HG03432 (cell line): ENCODE results near the gene PIMREG.

ENCODE experiments used
- ATAC-seq: cut with Tn5 transposase; IDR thresholded peaks from one replicate; pipeline ENCODE4 v1.9.1; 2021; ENCODE audit warnings: mild to moderate bottlenecking, moderate library complexity; ENCODE audit not compliant: unreplicated experiment

The PIMREG gene

DNA sequence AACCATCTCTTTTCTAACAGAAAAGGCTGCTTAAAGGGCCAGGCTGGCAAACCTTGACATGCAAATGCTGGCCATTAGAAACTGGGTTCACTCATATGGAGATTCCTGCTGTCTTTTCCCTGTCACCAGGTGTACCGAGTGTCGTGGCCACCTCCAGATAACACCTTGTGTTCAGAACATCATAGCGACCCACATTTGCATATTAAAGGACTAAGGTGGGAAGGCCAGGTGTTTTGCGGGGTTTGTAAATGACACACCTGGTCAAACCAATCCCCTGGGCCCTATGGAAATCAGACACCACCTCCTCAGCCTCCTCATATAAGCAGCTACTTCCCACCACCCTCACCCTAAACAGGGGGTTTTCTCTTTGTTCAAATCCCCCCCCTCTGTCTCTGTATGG, 6.8 kb upstream of the PIMREG start:
- ATAC-seq: no peak

DNA sequence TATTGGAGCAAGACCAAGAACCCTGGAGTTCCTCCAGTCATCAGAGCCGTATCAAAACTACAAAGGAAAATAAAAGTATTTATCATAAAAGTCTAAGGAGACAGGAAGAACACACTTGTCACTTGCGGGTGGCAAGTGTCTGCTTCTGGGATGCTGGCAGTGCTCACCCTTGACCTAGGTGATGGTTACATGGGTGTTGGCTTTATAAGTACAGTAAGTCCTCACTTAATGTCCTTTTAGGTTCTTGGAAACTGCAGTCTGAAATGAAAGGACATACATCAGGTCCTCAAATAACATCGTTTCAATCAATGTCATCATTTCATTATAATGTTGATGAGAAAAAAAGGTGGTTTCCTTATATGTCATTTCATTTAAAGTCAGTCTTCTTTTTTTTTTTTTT, 6.3 kb upstream of the PIMREG start:
- ATAC-seq: no peak

DNA sequence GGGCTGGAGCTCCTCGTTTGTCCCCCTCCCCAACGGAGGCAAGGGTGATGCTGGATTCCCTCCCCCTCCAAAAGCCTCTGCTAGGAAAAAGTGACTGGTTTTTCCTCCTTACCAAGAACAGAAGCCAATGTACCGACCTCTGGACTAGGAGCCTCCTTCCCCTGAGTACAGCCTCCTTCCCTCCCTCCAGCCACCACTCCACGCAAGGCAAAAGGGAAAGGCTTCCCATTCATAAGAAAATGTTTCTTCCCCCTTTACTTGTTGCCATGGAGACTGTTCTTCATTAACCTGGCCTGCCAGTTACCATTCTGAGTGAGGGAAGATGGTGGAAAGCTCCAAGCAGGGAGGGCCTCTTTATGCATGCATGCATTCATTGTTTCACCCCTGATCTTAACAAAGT, 4.3 kb upstream of the PIMREG start:
- no peak for ATAC-seq

DNA sequence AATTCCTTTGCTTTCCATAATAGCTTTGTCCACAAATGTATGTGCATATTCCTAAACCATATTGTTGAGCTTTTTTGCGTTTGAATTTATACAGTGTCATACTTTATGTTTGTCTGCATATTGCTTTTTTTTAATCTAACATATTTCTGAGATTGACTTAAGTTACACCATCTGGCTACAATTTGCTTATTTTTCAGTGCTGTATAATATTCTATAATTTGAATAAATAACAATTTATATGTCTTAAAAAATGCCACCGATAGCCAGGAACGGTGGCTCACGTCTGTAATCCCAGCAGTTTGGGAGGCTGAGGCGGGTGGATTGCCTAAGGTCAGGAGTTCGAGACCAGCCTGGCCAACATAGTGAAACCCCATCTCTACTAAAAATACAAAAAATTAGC, 1.5 kb upstream of the PIMREG start:
- ATAC-seq: no peak

DNA sequence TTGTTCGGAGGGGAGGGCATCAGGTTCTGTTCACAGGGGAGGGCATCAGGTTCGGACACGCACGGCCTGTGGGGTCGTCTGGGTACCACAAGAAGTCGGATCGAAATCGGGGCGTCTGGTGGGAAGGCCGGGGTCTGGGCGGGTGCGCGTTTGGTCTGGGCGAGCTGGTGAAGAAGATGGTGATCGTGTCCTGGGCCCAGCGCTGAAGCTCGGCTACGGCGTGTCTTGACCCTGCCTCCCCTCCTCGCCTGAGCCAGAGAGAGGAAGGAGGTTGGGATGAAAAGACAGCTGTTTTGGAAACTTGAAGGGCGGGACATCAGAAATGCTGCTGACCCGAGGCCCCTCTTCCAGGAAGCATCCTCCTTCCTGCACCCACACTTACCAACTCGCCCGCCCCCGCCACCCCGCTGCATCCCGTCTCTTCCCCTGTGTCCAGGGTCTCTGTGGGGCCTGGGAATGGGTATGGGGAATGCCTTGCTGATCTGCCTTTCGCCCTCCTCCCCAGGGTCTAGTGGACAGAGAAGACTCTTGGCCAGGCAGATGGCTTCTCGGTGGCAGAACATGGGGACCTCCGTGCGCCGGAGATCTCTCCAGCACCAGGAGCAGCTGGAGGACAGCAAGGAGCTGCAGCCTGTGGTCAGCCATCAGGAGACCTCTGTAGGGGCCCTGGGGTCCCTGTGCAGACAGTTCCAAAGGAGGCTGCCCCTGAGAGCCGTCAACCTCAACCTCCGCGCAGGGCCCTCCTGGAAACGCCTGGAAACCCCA, 498 bp downstream of the PIMREG start:
- ATAC-seq: no peak

DNA sequence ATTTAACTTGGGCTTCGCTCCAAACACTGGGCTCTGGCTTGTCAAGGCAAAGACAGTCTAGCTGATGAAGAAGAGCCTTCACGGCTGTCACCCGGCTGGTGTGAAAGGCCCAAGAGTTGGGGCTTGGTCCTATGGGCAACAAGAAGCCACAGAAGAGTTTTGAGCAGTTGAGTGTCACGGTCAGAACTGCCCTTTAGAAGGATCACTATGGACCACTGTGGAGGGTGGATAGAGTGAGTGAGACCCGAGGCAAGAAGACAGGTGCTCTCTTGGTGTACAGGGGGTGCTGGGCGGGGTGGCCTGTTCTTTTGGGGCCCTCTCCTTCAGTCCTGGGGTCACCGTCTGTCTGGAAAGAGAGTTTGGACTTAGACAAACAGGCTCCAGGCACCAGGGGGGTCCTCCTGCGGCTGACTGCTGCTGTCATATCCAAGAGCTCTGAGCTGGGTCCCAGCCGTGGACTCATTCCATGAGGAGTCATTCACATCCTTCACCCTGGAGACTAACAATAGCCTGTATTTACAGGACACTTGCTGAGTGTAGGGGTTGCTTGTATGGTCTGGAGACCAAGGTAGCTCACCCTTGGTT, 2.4 kb downstream of the PIMREG start:
- no peak for ATAC-seq

DNA sequence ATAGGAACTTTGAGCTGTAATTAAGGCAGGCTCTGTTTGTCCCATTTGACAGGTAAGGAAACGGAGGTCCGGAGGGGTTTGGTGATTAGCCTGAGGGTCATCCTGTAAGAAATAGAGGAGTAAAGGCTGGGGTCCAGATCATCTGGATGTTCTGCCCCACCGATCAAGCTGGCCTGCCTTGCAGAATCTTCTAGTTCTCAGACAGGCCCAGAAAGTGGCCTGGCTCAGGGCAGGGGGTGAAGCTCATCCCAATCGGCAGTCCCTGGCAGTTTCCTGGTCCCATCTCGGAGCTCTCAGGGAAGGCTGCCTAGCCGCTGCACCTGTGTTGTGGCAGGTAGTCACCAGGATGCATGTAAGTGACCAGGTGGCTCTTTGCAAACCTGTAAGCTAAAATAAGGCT, 4.2 kb downstream of the PIMREG start:
- no peak for ATAC-seq

DNA sequence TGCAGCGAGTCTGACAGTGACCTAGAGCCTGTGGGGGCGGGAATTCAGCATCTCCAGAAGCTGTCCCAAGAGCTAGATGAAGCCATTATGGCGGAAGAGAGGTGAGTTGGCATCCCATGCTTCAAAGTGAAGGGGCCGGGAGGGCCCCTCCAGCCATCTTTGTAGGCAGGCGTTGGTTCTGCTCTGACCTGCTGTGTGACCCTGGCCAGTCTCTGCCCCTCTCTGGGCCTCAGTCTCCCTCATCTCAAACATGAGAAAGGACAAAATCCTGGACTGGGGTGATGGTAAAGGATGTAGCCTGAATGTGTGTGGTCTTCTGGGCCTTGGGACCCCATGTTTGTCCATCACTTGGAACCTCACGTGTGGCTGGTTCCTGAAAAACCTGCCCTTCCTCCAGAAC, 5.1 kb downstream of the PIMREG start:
- no peak for ATAC-seq

DNA sequence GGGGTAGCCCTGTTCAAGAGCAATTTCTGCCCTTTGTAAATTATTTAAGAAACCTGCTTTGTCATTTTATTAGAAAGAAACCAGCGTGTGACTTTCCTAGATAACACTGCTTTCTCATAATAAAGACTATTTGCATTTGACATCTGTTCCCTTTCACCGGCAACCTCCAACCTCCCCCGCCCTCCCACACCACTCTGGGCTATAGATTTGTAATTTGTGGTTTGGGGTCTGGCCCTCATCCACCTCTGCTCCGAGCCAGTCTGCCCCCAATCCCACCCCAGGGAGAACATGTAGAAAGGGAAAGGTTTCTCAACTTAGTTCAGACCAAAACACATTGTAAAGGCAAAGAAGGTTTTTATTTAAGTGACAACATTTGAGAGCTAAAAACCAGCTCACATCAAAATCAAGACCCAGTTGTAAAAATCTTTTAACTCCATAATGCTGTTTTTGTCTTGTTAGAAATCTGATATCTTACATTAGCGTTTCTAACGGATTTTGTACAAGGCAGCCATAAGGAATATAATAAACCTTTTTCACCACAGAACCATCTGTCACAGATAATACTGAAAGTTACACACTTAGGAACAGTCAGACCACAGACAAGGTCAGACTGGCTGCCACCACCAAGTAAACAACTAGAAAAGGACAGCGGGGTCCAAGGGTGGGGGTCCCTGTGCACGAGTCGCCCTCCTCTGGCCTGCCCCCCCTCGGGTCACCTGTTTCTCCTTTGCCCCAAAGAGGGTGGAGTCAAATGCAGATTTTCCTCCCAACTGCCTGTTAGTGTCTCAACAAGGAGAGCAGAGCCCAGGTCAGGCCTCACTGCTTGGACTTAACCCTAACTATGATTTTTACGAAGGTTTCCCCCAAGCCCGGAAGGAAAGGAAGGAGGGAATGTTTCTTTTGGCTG, 6.9 kb downstream of the PIMREG start:
- ATAC-seq: no peak

DNA sequence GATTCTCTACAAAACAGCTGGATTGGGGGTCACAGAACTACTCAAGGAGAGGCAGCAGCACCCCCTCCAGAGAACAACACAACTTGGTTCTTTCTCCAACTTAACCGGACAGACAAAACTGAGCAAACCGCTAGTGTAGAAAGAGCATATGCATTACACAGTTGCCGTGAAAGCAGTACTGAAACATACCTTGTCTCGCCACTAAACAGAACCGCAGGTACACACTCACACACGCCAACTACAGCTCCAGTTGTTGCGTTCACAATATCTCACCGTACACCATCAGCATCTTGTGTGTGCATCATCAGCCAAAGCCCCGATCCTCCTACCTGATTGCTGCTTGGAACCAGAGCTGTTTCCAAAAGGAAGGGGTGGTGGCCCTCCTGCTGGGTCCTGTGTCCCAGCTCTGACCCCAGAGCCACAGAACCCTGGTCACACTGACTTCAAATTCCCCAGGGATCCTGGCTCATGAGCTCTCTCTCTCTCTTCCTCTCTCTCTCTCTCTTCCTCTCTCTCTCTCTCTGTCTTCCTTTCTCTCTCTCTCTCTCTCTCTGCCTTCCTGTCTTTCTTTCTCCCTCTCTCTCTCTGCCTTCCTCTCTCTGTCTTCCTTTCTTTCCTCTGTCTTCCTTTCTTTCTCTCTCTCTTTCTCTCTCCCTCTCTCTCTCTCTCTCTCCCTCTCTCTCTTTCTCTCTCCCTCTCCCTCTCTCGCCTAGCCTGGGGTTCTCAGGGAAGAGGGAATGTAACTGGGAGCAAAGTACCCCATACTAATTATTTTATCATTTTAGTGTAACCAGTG, 8.4 kb downstream of the PIMREG start:
- no peak for ATAC-seq

DNA sequence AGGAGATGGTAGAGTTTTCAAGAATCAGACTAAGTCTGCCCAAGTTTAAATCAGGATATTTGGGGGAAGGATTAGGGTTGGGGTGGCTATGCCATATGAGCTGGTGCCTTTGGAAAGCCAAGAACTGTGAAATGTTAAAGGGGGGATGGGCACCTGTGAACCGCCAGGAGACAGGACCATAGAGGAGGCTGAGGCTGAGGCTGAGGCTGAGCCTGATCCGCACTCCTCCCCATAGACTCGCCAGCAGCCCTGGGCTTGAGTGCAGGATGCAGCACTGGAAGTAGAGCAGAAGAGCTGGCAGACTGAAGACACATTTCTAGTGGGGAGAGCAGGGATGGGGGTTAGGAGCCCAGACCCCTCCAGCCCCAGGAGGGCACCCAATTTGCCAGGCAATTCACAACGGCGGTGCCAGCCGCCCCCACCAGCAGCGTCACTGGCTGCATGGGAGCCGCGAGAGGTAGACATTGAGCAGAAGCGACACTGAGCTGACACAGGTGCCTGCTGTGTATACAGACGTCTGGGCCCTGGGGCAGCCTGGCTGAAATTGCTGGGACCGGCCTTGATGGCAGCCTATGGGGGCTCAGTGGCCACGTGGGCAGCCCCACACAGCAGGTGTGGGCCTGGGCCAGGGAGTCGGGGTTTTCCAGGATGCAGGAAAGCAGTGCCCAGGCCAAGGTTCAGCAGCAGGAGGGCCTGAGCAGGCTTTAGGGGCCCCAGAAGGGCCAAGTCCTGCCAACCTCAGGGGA, 9.2 kb downstream of the PIMREG start:
- ATAC-seq: no peak

DNA sequence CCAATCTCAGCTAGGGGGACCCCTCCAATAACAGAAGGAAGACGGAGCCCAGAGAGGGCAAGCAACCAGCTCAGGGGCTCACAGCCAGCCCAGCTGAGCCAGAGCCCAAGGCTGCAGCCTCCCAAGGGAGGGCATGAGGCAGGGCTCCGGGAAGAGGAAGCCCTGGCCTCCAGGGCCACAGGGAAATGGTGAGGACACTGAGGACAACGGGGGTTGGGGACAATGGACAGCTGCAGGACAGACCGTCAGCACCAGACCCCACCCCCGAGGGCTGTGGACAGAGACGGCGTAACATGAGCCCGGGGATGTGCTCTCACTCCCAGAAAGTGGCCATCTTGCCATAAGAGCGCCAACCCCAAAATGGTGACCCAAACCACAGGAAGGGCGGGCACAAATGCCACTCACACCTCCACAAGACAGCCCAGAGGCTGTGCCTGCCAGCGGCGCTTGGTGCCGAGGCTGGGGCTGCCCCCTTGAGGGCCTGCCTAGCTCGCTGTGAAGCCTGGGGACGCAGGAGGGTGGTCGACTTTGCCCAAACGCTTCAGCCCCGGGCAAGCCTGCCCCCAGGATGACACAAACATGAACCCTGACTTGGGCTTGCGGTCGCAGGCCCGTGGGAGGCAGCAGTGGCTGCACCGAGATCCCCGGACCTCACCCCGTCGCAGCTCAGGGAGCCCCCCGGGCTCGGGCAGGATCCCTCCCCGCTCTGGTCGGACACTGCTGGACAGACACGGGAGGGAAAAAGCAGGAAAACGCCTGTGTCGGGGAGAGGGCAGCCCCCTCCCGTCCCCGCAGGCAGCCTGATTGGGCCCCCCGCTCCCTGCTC, 10.5 kb downstream of the PIMREG start:
- no peak for ATAC-seq

DNA sequence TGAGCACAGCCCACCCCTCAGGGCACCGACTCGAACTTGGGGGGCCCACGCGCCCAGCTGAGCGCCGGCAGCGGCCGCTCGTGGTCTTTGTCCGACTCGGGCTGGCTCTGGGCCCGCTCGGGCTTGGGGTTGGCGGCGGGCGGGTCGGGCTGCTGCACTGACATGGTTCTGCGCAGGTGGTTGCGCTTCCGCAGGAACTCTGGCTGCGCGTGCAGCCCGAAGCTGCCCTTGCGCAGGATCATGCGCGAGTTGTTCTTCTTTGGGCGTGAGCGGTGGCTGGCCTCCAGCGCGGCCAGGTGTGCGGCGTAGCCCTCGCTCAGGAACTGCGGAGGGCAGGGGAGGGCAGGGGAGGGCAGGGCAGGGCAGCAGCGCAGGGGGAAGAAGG, 11.1 kb downstream of the PIMREG start:
- no peak for ATAC-seq

DNA sequence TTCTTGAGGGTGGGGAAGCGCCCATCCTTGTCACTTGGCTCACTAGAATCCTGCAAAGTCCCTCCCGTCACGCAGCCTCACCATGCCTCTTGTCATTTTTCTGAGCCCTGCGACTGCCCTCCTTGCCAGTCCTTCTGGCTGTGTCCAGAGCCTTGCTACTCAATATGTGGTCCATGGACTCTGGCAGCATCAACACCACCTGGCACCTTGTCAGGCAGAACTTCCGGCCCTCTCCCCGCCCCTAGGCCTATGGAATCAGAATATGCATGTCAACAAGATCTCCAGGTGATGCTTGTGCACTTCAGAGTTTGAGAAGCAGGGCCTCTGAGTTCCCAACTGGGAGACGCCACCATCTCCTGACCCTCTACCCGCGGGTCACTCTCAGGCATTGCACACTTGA, 12.1 kb downstream of the PIMREG start:
- ATAC-seq: no peak

DNA sequence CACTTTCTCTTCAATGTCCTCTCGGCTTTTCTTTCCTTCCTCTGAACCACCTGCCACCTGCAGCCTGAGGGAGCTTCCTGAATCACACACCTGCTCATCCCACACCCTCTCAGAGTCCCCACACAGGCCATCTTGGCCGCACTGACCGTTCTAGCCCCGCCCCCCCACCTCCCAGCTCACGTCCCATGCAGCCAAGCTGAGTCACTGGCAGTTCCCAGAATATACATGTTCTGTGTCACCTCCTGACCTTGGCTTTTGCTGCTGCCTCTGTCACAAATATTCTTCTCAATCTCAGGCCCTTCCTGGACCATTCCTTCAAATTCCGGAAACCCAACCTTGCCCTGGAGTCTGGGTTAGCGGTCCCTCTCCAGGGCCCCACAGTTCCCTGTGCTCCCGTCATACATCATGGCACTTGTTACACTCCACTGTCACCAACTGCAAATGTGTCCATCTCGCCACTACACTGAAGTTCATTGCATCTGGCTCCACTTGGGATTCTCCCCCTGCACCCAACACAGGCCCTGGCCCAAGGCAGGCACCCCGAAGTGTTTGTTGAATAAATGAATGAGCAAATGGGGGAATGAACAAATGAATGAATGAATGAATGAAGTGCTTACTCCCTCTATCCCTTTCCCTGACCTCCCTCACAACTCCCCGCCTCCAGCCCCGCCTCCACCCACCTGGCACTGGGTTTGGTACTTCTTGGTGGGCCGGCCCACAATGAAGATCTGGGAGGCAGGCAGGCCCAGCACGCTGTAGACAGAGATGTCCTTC, 12.8 kb downstream of the PIMREG start:
- no peak for ATAC-seq

DNA sequence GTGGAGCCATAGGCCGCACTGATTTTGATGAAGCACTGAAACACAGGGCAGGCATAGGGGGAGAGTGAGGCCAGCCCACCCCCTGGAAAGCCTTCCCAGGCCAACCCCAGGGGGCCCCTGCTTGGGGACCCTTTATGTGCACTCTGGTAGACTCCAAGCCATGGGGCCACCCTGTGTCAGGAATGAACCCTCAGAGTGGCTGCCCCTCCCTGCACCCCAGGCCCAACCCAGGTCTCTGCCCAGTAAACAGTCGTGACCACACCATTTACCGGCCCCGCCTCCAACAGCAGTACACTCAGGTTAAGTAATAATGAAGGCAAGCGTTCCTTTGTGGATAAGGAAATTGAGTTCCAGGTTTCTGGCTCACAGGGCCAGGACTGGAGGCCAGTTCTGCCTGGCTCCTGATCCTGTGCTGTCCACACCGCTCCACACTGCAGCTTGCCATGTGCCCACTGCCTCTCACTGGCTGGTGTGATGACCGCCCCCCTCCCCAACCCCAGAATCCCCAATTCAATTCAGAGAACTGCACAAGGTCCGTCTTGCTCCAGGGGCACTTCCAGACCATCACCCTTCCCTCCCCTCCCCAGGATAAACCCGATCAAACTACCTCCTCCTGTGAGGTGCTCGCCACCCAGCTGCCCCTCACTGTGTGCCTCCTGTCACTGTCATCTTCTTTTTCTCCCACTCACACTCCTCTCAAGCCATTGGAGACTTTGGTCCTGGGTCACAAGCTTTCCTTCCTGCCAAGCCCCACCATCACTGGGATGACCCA, 13.6 kb downstream of the PIMREG start:
- ATAC-seq: no peak

DNA sequence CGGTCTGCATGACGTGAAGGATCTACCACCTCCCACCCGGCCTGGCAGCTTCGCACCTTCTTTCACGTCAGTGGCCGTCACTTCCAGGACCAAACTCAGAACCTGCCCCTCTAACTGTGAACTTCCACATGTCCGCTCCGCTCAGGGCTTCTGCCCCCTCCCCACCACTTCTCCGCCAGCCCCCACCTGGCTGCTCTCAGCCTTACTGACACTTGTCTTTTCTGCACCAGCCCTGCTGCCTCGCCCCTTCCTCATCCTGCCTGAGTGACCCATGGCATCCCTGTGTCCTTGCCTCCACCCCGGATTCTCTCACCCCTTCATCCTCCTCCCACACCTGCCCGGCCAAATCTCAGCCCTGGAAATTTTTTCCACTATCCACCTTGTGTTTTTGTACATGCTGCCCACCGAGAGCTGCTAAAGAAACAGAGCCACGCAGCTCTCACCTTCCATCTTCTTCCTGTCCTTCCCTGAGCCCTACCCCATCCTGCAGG, 14.2 kb downstream of the PIMREG start:
- ATAC-seq: no peak
